Lung (tissue), 12 donors: ENCODE results near the gene PRKCD. TPM values are rescaled to one million over a fixed set of nuclear protein-coding genes. Genes with fewer than 3 reads are reported as not detected.

Source experiments
- ATAC-seq: fragments of 200-7000 bp; cut with Tn5 transposase; one replicate; pipeline ENCODE4 v1.9.1; 2020; ENCODE audit warnings: moderate number of reproducible peaks; ENCODE audit not compliant: insufficient read depth, low FRiP score
- DNase-seq, 3 donors: peaks; one replicate each; pipeline ENCODE4 v3.0.0-alpha.2; 2013 to 2017
- H3K27ac ChIP-seq, 2 donors: one replicate each; pipeline ENCODE4 v1.5.1; 2013; ENCODE audit warnings: mild to moderate bottlenecking in 2 of 2, moderate library complexity in 2 of 2, control low read depth in 1 of 2, inconsistent platforms in 1 of 2, low read depth in 1 of 2, low read length in 1 of 2
- H3K27me3 ChIP-seq, 3 donors: one replicate each; pipeline ENCODE4 v1.5.1; 2013; ENCODE audit warnings: low read length in 2 of 3; ENCODE audit not compliant: control insufficient read depth in 3 of 3, insufficient read depth in 3 of 3
- H3K36me3 ChIP-seq, 4 donors: one replicate each; pipeline ENCODE4 v1.5.1; 2013; ENCODE audit warnings: low read length in 4 of 4, mild to moderate bottlenecking in 1 of 4, moderate library complexity in 1 of 4; ENCODE audit not compliant: control insufficient read depth in 4 of 4, insufficient read depth in 4 of 4
- H3K4me1 ChIP-seq, 5 donors: one replicate each; pipeline ENCODE4 v1.5.1; 2013; ENCODE audit warnings: low read length in 5 of 5, mild to moderate bottlenecking in 2 of 5, moderate library complexity in 1 of 5; ENCODE audit not compliant: control insufficient read depth in 5 of 5, insufficient read depth in 5 of 5
- H3K4me3 ChIP-seq: one replicate; pipeline ENCODE4 v1.5.1; 2013; ENCODE audit warnings: mild to moderate bottlenecking, control low read depth, moderate library complexity
- H3K9ac ChIP-seq, 2 donors: one replicate each; pipeline ENCODE4 v1.5.1; 2013; ENCODE audit warnings: low read length in 2 of 2, control low read depth in 1 of 2; ENCODE audit not compliant: insufficient read depth in 1 of 2
- H3K9me3 ChIP-seq, 4 donors: one replicate each; pipeline ENCODE4 v1.5.1; 2013; ENCODE audit warnings: low read length in 3 of 4, mild to moderate bottlenecking in 1 of 4, moderate library complexity in 1 of 4; ENCODE audit not compliant: control insufficient read depth in 4 of 4, insufficient read depth in 3 of 4
- WGBS, 2 donors: extraction: QIAGEN DNeasy Blood & Tissue Kit; methylation state at CpG; one replicate each; pipeline ENCODE4 v1.1.7; 2013; 5-methylcytosine and 5-hydroxymethylcytosine counted together
- polyA plus RNA-seq, 2 donors: library from polyadenylated mRNA; stranded (reverse); fragments of 200-250 nt; gene quantifications; one replicate each; pipeline ENCODE4 v1.2.1, GENCODE V29; 2013
- total RNA-seq, 2 donors: library from RNA; depleted of rRNA in 1 of 2; stranded (reverse); fragments of >200 nt in 1 of 2; gene quantifications; one replicate each; pipeline ENCODE4 v1.2.1, GENCODE V29; 2014 to 2021
- TF ChIP-seq, protein P1 (sequence below): IDR thresholded peaks from 2 replicates; pipeline ENCODE4 v1.5.1; 2012; ENCODE audit warnings: mild to moderate bottlenecking; ENCODE audit errors: control extremely low read depth, extremely low read depth
- donor health status: control.
- donor health status: control.
- donor health status: Bipolar disorder and iron deficiency.
- donor health status: healthy.
- donor health status: DM: yes; HTN: yes; CAD: no.

The PRKCD gene
- total and polyA plus RNA-seq, 4 donors: 34.9 to 85.2 (median 65.9) TPM

DNA sequence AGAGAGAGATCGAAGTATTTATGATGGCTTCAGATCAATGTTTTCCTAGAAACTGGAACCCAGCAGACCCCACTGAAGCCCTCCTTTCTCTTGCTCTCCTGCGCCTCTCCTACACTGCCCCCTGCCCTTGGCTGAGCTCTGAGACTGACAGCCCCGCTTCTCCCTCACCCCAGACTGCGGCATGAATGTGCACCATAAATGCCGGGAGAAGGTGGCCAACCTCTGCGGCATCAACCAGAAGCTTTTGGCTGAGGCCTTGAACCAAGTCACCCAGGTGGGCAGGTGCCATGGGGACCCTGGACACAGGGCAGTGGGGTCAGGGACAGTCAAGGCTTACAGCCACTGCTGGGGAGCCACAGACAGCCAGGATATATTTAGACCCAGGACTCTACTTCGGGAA lies 23.7 kb downstream of the PRKCD start:
- ATAC-seq (no peak), DNase-seq (no peak)
- H3K4me1 ChIP-seq: peaks cover 0 to 4% (median 0%) of the 10 kb centered on the region in 5 donors
- H3K27ac ChIP-seq: no peak overlapping the region
- TF ChIP-seq, protein P1, sequence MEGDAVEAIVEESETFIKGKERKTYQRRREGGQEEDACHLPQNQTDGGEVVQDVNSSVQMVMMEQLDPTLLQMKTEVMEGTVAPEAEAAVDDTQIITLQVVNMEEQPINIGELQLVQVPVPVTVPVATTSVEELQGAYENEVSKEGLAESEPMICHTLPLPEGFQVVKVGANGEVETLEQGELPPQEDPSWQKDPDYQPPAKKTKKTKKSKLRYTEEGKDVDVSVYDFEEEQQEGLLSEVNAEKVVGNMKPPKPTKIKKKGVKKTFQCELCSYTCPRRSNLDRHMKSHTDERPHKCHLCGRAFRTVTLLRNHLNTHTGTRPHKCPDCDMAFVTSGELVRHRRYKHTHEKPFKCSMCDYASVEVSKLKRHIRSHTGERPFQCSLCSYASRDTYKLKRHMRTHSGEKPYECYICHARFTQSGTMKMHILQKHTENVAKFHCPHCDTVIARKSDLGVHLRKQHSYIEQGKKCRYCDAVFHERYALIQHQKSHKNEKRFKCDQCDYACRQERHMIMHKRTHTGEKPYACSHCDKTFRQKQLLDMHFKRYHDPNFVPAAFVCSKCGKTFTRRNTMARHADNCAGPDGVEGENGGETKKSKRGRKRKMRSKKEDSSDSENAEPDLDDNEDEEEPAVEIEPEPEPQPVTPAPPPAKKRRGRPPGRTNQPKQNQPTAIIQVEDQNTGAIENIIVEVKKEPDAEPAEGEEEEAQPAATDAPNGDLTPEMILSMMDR: no peak
- H3K9me3 ChIP-seq: no peaks in the 10 kb centered on the region
- peaks cover 0 to 74% (median 14%) of the 10 kb centered on the region in 4 donors for H3K36me3 ChIP-seq
- 93 to 96% methylated on average over 7 of the region's 7 CpGs for WGBS, 2 donors
- no peak overlapping the region for H3K9ac ChIP-seq
- no peaks in the 10 kb centered on the region for H3K27me3 ChIP-seq
- H3K4me3 ChIP-seq: no peak overlapping the region

GRCh38 chr3:53185761-53186465 lies 24.9 kb downstream of the PRKCD start:
- Histone ChIP-seq H3K4me3 (no peak overlapping the region), H3K27me3 (no peaks in the 10 kb centered on the region), H3K27ac (no peak overlapping the region), H3K4me1 (peaks cover 0 to 4% (median 0%) of the 10 kb centered on the region in 5 donors), H3K9ac (no peak overlapping the region), H3K36me3 (peaks cover 0 to 76% (median 18%) of the 10 kb centered on the region in 4 donors), H3K9me3 (no peaks in the 10 kb centered on the region)
- peak in 1 of 3 donors; percentile 8 for DNase-seq
- ATAC-seq: no peak
- TF ChIP-seq, protein P1: no peak
- WGBS, 2 donors: 92 to 94% methylated on average over 19 to 20 of the region's 20 CpGs

DNA sequence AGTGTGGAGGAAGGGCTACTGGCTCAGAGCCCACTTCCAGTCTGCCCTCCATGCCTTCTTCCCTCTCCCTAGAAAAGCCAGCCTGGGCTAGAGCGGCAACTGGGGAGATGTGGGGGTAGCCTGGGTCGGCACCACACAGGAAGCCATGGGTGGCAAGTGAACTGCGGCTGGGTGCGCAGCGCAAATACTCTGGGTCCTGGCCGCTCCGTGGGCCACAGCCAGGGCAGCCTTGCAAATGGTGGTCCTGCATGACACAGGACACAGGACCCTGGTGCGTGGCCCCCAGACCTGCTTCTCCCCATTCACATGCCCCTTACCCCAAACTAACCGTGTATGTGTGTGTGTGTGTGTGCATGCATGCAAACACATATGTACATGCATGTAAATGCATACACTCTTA lies 25.7 kb downstream of the PRKCD start:
- H3K4me1 ChIP-seq: peaks cover 0 to 4% (median 0%) of the 10 kb centered on the region in 5 donors
- H3K27me3 ChIP-seq: no peaks in the 10 kb centered on the region
- no peak overlapping the region for H3K4me3 ChIP-seq
- TF ChIP-seq, protein P1: no peak
- H3K9ac ChIP-seq: no peak overlapping the region
- DNase-seq (peak in 1 of 3 donors; percentile 9), ATAC-seq (no peak)
- 97% methylated on average over 8 to 9 of the region's 9 CpGs for WGBS, 2 donors
- H3K36me3 ChIP-seq: peaks cover 0 to 67% (median 16%) of the 10 kb centered on the region in 4 donors
- no peaks in the 10 kb centered on the region for H3K9me3 ChIP-seq
- no peak overlapping the region for H3K27ac ChIP-seq

DNA sequence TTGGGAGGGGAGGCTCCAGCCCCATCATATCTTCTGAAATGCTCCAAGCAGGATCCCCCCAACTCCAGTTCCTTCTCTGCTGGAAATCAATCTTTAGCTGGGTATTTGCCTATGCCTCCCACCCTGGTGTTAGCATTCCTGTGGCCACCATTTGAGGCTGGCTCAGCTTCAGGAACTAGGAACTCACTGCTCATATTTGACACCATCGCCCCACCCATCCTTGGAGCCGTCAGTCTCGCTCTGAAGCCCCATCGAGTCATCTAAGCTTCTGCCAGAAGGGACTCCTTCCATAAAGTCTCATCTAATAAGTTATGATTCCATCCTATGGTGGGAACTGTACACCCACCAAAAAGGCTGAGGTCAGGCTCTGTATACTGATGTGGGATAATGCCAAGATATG lies 26.4 kb downstream of the PRKCD start:
- Histone ChIP-seq H3K36me3 (peaks cover 0 to 68% (median 14%) of the 10 kb centered on the region in 4 donors), H3K9me3 (no peaks in the 10 kb centered on the region), H3K4me1 (peaks cover 0 to 4% (median 0%) of the 10 kb centered on the region in 5 donors), H3K27me3 (no peaks in the 10 kb centered on the region), H3K4me3 (no peak overlapping the region), H3K9ac (no peak overlapping the region), H3K27ac (no peak overlapping the region)
- TF ChIP-seq, protein P1: no peak
- ATAC-seq (no peak), DNase-seq (no peak)
- WGBS, 2 donors: 82 to 87% methylated on average over 4 of the region's 4 CpGs
